ENCODE results near the gene BCL11A.

The BCL11A gene

GRCh38 chr2:60544062-60544461 lies 9.4 kb downstream of the BCL11A start:
- no peak for DNase-seq

- DNase-seq, result no peak
These were observed 12.3 kb downstream of the BCL11A start for GRCh38 chr2:60541056-60541651.

GRCh38 chr2:60540074-60540473 lies 13.4 kb downstream of the BCL11A start:
- peak; percentile 12 to 64 for DNase-seq

- no peak for DNase-seq
These were observed 14.3 kb downstream of the BCL11A start for GRCh38 chr2:60539140-60539539.

- DNase-seq, result no peak
These were observed 15.4 kb downstream of the BCL11A start for GRCh38 chr2:60538101-60538500.

GRCh38 chr2:60536746-60537145 lies 16.7 kb downstream of the BCL11A start:
- no peak for DNase-seq

- no peak for DNase-seq
These were observed 17.7 kb downstream of the BCL11A start for GRCh38 chr2:60535685-60536312.

- no peak for DNase-seq
These were observed 18.4 kb downstream of the BCL11A start for GRCh38 chr2:60534892-60535684.

GRCh38 chr2:60534052-60534685 lies 19.3 kb downstream of the BCL11A start:
- DNase-seq, result peak in 1 of 2 experiments; percentile 37

GRCh38 chr2:60533101-60534051 lies 20.1 kb downstream of the BCL11A start:
- peak; percentile 13 to 26 for DNase-seq

GRCh38 chr2:60532421-60532820 lies 21.0 kb downstream of the BCL11A start:
- DNase-seq, result no peak

- peak in 1 of 2 experiments; percentile 35 for DNase-seq
These were observed 21.7 kb downstream of the BCL11A start for GRCh38 chr2:60531701-60532133.

GRCh38 chr2:60530660-60531281 lies 22.7 kb downstream of the BCL11A start:
- peak; percentile 82 to 86 for DNase-seq

- peak; percentile 58 to 61 for DNase-seq
These were observed 23.4 kb downstream of the BCL11A start for GRCh38 chr2:60529785-60530627.

- peak in 1 of 2 experiments; percentile 8 for DNase-seq
These were observed 24.2 kb downstream of the BCL11A start for GRCh38 chr2:60529136-60529784.

- DNase-seq, result no peak
These were observed 25.0 kb downstream of the BCL11A start for GRCh38 chr2:60528281-60529020.

GRCh38 chr2:60527762-60528161 lies 25.7 kb downstream of the BCL11A start:
- DNase-seq, result no peak

GRCh38 chr2:60526623-60527022 lies 26.8 kb downstream of the BCL11A start:
- DNase-seq, result no peak

GRCh38 chr2:60525899-60526298 lies 27.6 kb downstream of the BCL11A start:
- DNase-seq, result no peak
